T-helper 2 cell (primary cell): ENCODE measurements around the gene OMP.

ENCODE experiments used
- DNase-seq, 5 experiments: peaks; one replicate each; pipeline versions ENCODE4 v3.0.0 to v3.0.0-alpha.2; 2012 to 2022

Gene OMP

DNA sequence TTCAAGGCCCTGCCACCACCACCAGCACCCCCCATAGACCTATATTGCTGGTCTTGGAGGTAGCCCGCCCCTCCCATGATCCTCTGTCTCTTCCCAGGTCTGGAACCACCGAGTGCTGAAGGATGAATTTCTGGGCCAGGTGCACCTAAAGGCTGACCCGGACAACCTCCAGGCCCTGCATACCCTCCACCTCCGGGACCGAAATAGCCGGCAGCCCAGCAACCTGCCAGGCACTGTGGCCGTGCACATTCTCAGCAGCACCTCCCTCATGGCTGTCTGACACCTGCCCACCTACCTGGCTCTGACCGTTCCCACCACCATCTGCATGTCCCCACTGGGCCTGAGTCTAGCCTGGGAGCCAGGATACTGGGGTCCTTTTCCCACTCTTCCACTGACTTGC, 21.0 kb downstream of the OMP start:
- no peak for DNase-seq

DNA sequence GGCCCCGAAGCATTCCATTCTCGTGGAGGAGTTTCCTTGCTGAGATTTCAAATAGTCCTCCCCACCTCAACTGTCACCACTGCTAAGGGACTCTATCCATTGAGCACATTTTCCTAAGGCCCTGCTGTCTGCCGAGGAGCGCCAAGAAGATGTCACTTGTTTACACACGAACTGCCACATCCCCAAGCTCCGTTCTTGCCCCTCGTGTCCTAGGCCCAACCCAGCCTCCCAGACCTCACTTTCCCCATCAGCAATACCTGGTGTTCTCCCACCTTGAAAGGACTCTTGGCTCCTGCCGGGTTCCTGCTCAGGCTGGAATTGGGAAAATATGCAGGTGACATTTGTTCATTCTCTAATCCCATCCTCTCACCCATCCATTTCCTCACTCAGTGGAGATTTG, 21.4 kb downstream of the OMP start:
- no peak for DNase-seq

DNA sequence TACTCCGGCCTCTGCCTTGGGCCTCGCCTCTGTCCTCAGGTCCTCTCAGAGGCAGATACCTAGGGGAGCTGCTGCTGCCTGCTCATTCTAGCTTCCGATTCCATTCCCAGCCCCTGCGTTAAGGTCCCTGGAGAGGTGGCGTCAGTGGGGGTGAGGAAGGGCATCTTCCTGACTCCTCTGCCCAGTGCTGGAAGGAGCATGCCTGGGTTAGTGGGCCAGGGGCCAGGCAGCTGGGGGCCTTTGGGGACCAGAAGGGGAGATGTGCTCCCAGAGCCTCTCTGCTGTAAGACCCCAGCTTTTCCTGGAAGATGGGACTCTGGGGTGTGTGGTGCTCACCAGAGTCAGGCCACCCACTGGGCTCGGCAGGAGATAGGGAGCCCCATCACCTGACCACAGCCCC, 21.8 kb downstream of the OMP start:
- no peak for DNase-seq

DNA sequence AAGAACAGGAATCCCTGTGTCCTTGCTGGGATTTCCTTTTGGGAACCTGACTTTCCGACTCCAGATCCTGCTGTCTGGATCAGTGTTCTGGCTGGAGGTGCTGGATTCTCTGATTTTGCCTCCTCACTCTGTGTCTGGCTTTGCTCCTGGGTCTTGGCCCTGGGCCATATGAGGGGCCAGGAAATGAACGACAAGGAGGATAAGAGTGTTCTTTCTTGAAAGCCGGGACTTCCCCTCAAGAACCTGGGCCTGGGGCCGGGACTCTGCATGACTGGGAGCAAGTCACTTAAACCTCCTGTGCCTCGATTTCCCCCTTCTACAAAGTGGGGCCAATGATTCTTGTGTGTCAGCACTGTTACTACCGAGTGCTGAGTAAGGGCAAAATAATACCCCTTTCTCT, 22.6 kb downstream of the OMP start:
- no peak for DNase-seq

DNA sequence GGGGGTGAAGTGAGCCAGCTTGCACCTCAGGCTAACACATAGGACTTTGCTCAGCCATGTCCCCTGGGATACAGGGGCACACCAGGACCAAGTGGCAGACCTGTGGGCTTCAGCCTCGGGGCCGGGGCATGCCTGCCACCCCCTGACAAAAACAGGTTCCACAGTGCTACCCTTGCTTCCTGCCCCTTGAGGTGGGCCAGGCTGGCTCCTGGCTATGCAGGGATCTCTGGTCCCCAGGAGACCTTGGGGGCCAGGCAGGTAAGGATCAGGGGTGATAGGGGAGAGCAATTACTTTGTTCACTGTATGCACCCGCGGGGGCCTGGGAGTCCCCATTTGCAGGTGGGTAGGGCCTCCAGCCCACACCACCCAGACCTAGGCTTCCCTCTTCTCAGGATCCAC, 23.1 kb downstream of the OMP start:
- no peak for DNase-seq

DNA sequence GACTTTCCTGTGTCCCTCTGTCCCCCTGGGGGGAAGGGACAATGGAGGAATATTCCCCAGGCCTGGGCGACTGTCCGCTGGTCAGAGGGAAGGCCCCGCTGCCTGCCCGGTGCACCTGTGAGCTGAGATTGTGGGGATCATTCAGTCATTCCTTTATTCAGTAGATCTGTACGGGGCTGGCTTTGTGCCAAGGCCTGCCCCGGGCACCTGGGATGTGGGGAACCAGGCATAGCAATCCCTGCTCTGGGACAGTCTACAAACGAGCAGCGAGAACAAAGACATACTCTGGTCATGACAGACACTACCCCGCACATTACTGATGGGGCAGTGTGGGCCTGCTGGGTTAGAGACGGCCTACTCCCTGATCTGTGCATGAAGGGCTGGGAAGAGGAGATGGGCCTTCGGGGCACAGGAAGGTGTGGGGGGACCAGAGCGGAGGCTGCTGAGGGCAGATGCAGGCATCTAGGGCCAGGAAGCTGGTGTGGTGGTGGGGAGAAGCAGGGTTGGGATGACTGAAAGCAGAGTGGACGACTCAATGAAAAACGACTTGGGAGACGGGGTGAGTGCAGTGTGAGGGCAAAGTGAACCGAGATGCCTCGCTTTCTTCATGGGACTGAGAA, 23.6 kb downstream of the OMP start:
- DNase-seq = no peak

DNA sequence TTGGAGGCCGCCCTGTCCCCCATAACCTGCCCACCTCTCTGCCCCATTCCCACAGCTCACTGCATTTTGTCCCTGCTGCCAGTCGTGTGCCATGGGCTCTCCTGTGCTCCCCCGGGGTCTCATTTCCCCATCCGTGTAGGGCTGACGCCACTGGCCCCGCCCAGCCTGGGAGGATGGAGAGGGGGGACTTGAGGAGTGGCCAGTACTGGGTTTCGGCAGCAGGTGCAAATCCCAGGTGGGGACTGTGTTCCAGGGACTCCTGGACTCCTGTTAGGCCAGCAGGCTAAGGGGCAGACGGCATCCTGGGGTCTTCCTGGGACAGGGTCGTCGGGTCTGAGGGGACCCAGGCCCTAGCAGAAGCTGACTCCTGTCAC, 24.2 kb downstream of the OMP start:
- DNase-seq = no peak

DNA sequence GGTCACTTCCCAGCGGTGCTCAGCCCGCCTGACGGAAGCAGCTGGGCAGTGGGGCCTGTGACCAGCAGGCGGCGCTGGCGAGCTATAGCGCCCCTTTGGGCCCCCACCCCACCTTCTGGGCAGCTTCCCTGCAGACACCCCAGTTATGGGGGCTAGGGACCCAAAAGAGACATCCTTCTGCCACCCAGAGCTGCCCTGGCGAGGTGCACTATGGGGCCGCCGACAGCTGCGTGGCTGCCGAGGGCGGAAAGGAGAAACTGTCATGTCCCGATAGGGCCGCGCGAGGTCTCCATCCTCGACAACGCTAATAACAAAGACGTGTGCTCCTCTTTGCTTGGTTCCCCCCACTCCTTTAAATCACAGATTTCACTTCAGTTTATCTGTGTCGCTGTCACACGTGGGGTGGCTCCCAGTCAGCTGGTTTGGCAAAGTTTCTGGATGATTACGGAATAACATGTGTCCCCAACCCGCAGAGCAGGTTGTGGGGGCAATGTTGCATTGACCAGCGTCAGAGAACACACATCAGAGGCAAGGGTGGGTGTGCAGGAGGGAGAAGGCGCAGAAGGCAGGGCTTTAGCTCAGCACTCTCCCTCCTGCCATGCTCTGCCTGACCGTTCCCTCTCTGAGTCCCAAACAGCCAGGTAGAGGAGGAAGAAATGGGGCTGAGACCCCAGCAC, 24.7 kb downstream of the OMP start:
- DNase-seq = peak; percentile 19 to 57 (median 45)

DNA sequence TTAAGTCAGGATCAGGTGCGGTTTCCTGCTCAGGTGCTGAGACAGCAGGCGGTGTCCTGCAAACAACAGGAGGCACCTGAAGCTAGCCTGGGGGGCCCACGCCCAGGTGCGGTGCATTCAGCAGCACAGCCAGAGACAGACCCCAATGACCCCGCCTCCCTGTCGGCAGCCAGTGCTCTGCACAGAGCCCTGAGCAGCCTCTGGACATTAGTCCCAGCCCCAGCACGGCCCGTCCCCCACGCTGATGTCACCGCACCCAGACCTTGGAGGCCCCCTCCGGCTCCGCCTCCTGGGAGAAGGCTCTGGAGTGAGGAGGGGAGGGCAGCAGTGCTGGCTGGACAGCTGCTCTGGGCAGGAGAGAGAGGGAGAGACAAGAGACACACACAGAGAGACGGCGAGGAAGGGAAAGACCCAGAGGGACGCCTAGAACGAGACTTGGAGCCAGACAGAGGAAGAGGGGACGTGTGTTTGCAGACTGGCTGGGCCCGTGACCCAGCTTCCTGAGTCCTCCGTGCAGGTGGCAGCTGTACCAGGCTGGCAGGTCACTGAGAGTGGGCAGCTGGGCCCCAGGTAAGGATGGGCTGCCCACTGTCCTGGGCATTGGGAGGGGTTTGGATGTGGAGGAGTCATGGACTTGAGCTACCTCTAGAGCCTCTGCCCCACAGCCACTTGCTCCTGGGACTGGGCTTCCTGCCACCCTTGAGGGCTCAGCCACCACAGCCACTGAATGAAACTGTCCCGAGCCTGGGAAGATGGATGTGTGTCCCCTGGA, 25.5 kb downstream of the OMP start, which contains the start of gene MYO7A:
Gene MYO7A, plus strand, starts transcription at position 327 of the 772 bp plus-strand sequence. CDS start 2,389 bp downstream, outside the sequence.
- DNase-seq = no peak

DNA sequence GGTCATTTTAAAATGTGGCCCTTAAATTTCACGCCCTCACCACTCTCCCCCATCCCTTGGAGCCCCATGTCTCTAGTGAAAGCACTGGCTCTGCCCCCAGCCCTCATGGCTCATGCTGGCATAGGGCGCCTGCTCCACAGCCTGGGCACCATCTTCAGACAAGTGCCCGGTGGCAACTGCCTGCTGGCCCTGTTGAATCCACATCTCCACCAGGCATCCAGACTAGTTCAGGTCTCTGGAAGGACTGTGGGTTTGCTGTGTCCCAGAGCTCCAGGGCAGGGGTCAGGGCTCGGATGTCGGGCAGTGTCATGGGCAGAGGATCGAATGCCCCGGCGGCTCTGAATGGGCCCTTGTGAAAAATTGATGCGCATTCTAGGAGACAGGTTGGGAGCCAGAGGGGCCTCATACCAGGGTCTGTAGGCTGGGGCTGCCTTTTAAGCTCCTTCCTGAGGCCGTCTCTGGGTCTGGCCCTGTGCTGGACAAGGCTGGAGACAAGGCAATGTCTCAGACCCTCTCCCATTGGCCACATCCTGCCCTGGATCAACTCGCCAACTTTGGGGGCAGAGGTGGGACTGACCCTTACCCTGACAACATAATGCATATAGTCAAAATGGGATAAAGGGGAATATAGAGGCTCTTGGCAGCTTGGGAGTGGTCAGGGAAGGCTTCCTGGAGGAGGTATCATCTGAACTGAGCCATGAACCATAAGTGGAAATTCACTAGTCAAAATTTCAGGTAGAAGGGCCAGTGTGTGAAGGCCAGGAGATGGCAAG, 26.6 kb downstream of the OMP start:
- DNase-seq = no peak

DNA sequence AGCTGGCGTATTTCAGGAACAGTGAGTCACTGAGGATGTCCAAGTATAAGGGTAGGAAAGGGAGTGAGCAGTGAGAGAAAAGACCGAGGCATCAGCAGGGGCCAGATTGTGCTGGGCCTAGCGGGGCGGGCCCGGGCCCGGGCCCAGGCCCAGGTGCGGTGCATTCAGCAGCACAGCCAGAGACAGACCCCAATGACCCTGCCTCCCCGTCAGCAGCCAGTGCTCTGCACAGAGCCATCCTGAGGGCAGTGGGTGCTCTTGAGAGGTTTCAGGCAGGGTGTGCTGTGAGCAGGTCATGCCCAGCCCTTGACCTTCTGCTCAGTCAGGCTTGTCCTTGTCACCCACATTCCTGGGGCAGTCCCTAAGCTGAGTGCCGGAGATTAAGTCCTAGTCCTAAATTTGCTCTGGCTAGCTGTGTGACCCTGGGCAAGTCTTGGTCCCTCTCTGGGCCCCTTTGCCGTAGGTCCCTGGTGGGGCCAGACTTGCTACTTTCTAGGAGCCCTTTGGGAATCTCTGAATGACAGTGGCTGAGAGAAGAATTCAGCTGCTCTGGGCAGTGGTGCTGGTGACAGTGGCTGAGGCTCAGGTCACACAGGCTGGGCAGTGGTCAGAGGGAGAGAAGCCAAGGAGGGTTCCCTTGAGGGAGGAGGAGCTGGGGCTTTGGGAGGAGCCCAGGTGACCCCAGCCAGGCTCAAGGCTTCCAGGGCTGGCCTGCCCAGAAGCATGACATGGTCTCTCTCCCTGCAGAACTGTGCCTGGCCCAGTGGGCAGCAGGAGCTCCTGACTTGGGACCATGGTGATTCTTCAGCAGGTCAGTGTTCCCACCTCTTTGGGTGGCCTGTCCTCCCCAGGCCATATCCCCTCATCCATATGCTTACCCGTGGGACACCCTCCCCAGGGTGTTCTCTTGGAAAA, 27.5 kb downstream of the OMP start:
- no peak for DNase-seq

DNA sequence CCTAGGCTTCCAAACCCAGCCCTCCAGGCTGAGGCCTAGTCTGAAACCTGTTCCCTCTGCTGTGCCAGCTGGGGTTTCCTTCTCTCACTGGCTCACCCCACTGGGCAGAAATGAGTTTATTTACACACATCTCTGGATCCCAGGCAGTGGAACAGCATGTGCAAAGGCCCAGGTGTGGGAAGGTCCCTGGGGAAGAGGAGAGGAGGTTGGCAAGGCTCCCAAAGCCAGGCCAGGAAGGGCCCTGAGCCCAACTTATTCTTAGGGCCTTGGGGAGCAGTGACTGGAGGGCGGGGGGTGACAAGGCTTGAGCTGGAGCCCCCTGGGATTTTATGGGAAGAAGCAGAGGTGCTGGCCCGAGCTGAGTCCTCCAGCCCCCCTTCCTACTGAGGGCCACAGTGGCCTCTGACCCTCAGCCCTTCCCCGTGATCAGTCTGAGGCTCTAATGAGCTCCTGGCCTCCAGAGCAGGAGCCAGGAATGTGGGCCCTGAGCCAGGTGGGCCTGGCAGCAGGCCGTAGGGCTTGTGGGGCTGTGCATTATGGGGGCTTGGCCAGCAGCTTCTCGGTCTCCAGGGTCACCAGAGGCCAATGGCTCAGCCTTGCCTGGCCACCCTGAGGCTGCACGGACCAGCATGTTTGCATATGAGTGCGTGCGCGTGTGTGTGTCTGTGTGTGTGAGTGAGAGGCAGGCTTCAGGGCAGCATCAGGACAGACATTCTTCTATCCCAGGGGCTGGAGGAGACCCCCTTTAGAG, 28.3 kb downstream of the OMP start:
- DNase-seq = no peak

DNA sequence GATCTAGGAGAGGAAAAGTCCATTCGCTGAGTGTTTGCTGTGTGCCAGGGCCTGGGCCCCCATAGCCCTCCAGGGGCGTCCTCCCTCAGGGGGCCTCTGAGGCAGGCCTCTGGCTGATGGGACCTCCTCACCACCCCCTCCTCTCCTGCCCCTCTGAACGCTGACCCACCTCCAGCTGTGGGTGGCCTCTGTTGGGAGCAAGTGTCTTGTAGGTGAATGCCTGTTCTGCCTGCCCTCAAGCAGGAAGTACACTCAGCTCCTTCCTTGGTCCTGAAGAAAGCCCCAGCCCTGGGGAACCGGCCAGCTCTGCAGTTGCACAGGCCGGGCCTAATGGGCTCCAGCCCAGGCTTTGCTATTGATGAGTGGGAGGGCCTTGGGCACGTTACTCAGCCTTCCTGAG, 28.9 kb downstream of the OMP start:
- no peak for DNase-seq

DNA sequence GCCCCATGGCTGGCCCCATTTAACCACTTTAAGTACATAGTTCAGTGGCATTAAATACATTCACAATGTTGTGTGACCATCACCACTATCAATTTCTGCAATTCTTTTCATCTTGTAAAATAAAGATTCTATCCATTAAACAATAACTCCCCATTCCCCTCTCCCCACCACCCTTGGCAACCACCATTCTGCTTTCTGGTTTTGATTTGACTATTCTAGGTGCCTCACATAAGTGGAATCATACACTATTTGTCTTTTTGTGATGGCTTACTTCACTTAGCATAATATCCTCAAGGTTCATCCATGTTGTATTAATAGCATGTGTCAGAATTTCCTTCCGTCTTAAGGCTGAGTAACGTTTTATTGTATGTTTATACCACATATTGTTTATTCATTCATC, 32.4 kb downstream of the OMP start:
- no peak for DNase-seq

DNA sequence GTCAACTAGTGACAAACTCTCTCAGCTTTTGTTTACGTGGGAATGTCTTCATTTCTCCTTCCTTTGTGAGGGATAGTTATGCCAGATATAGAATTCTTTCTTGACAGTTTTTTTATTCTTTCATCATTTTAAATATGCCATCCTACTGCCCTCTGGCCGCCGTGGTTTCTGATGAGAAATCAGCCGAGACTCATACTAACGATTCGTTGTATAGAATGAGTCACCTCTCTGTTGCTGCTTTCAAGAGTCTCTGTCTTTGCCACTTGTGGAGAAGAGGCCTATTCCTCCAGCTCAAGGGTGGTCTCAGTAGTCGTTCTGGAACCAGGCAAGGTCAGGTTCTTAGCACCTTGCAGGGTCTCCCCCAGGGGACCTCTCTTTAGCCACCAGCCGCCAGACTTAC, 33.4 kb downstream of the OMP start:
- peak in 1 of 5 experiments; percentile 39 for DNase-seq

DNA sequence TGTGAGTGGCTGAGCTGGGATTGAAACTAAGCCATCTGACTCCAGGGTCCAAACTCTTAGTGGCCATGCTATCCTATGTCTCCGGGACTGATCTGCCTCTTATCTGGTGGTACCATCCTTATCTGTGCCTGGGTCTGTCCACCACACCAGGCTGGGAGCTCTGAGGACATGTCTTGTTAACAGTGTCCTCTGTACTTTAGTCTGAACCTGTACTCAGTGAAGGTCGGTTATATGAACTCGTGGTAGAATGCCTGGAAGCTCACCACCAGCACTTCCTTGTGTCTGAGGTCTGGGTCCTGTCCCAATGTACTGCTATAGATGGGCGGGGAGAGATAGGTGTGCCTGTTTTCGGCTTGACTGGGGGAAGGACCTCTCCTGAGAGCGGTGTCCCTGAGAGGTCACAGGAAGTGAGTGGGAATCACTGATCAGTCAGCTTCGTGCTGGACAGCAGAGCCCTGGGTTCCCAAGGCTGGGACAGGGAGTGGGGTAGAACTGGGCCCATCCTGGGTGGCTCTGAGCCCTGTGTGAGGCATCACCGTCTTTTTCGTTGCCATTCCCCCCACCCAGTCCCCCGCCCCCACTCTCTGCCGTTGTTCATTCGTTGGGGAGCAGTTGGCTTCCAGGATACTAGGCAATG, 34.3 kb downstream of the OMP start:
- no peak for DNase-seq

DNA sequence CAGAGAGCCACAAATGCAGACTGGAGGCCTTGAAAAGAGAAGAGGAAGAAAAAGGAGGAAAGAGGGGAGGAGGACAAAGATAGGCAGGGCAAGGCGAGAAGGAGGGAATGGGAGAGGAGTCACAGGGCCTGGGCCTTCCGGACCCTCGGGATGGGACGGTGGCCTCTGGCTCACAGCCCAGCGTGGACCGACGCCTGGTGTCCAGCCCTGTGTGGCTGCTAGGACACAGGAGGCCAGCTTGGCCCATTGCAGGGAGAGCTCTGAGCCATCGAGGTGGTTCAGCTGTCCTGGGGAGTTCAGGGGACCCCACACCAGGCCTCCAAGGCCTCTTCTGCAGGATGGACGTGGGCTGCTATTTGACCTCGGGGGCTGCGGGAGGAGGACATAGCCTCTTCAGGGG, 34.8 kb downstream of the OMP start:
- DNase-seq = no peak

DNA sequence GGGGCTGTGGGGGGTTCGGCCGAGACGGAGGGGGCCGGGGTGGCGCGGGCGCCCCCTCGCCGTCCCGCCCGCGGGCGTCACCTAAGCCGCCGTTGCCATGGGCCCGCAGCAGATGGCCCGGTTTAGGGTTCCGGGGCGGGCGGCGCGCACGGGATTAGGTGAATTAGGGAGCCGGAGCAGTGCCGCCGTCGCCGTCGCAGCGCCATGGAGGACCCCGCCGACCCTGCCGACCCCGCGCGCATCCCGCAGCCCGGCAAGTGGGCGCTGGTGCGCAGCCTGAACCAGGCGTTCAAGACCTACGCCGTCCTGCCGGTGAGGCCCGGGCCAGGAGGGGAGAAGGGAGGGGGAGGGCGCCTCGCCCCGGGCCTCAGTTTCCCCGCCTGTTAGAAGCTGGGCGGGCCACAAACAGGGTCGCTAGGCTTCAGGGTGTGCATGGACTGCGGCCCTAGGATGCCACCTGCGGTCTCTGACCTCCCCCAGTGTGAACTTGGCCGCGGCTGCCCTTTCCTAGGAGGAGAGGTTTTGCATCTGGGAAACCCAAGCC, 35.5 kb downstream of the OMP start:
- no peak for DNase-seq

DNA sequence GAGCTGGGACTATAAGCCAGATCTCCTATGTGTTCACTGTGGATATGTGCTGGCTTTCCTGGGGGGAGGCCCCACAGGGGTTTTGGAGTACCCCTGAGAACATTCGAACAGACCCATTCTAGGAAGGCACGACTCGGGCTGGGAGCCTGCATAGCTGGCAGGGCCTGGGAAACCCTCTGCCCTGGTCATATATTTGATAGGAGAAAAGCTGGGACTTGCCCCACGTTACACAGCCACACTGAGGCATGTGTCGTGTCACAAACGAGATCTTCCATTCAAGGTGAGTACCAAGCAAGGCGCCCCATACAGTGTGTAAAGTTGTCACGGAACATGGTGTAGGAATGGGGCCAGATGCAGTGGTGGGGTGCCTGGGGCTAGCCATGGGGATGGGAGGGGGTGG, 36.6 kb downstream of the OMP start:
- DNase-seq = no peak

DNA sequence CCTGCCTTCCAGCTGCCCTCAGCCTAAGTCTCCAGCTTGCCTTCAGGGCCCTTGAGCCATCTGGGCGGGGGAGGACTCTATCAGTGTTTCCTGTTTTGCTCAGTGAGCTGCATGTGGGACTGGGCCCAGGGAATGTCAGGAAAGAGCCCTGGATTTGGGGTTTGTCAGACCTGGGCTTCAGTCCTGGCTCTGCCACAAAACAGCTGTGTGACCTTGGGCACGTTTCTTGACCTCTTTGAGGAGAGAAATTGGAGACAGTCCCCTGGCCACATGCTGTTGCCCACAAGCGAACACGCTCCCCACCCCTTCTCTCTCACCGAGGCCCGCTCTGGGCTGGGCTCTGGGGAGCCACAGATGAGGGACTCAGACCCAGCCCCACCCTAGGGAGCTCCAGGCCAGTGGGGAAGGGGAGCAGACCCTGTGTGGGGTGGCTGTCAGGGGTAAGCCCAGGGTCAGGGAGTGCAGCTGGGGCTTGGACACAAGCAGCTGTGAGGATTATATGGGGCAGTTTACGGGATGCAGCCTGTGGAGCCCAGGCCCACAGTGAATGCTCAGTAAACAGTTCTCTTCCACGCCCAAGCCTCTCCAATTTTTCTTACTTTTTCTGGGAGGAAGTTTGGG, 37.7 kb downstream of the OMP start:
- DNase-seq = no peak
